T47D (cell line): Measurements from ENCODE around the gene PIAS3.
A peak's percentile ranks its signal among the peaks of the same experiment; 100 is the strongest.

Experiments
- DNase-seq, 2 experiments: peaks; one replicate each; pipeline versions ENCODE4 v3.0.0 to v3.0.0-alpha.2; 2011 to 2012; ENCODE audit warnings: low read depth in 1 of 2, low spot score in 1 of 2
- JUND ChIP-seq: IDR thresholded peaks from 2 replicates; pipeline ENCODE4 v1.6.1; 2012; ENCODE audit warnings: low read depth
- in situ Hi-C: cut with HindIII; loops from 2 replicates; pipeline ENCODE4 v1.10.0; 2016; ENCODE audit warnings: low sequenced_read_pairs, low pct_unique_long_range_greater_than_20kb

PIAS3 gene

DNA sequence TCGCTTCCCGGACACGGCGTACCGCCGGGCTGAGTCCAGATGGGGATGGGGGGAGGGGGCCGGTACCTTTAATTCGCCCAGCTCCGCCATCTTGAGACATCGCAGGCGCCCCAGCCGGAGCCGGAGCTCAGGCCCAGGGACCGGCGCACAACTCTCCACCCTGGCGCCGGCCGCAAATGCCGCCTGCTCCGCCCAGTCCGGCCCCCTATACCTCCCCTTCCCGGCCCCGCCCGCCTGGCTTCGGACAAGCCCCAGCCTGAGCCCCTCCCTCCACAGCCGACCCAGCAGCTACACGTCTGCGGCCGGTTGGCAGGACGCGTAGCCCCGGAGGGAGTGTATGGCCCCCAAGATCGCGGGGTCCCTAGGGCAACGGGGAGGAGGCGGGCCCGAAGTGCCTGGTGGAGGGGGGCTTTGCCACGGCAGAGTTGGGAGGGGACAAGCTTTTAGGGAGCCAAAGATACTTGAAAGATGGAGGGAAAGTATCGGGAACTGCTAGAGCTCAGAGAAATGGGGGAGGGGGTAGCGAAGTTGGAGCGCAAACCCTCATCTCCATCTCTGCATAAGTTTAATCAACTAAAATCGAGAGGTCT, at the start of gene PIAS3:
Gene PIAS3 (minus strand): TSS at position 181 of the 590 bp plus-strand sequence. CDS start 91 bp downstream, at position 90.
- TF ChIP-seq JUND = no peak
- in situ Hi-C loops = no loop called here
- peak; percentile 96 to 97 for DNase-seq

DNA sequence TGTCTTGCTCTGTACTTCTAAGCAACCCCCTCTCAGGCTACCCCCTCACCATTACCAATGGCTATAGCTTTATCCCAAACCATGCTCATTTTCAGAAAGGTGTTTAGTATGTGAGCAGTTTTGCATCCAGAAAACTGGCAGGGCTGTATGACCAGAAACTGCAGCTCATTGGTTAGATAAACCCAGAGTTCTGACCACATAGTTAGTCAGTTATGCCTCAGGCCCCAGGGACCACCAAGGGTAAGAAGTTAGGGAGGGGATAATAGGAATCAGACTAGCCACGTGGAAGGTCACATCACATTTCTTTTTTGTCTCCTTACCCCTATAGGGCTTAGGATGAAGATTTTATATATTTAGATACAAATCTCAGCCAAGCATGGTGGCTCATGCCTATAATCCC, 49.8 kb upstream of the PIAS3 start:
- TF ChIP-seq JUND = no peak
- no peak for DNase-seq
- in situ Hi-C loops = no loop called here

DNA sequence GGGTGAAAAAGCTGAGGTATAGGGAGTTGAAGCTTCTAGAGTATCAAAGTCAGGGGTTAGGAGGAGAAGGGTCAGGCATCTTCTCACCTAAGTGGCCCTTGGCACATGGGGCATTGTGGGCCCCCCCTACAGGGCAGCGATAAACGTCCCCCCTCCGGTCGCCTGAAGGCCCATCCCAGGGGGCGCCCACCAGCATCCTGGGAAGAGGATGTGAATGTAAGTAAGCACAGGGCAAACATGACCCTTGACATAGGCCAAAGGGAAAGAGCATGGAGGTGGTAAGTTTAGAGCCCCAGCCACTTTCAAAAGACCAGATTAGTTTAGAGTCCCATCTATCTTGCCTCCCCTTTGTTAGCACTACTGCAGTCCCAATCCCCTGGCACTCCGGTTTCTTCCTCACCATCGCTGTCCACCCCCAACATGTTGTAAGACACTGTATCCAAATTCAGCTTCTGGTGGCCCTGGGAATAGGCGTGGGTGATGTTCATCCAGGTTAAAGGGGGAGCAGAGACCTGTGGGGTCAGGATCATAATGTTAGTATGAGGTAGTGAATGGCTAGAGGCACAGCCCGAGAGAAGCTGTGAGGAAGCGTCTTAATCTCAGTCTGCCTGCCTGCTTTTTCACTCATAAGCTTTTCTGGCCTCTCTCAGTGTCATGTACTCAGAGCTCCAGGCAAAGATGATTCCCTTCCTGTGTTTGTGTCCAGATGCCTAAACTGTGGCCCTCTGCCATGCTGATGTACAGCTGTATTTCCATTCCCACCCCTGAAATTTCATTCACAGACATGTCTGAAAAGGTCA, 48.3 kb upstream of the PIAS3 start:
- in situ Hi-C loops = no loop called here
- TF ChIP-seq JUND = no peak
- DNase-seq = no peak

DNA sequence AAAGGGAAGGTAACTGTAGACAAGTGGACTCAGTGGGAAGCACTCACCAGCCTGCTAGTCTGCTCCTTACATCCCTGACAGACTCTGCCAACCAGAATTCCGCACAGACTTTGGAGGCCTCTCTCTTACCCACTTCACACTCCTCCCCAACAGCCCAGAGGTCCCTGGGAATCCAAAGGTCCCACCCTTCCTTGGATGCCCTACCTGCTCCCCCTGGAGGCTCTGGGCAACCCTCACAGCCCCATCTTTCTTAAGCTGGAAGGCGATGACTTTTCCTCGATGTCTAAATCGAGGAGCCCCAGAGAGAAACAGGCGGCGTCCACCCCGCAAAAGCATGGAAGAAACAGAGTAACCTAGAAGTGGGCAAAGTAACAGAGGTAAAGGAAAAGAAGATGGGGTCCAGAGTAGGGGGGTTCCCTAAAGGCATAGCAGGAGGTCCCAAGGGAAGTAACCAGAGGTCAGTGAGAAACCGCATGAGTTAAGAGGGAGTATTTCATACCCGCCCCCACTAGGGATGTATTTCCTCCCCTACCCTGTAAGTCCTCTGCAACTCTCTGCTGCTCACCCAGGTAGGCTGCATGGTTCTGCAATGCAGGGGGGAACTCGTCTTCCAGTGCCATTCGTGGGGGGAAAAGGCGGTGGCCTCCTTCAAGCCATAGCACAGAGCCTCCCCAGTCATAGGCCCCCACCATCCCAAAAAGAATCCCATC, 42.6 kb upstream of the PIAS3 start:
- no peak for TF ChIP-seq JUND
- in situ Hi-C loops = no loop called here
- no peak for DNase-seq

DNA sequence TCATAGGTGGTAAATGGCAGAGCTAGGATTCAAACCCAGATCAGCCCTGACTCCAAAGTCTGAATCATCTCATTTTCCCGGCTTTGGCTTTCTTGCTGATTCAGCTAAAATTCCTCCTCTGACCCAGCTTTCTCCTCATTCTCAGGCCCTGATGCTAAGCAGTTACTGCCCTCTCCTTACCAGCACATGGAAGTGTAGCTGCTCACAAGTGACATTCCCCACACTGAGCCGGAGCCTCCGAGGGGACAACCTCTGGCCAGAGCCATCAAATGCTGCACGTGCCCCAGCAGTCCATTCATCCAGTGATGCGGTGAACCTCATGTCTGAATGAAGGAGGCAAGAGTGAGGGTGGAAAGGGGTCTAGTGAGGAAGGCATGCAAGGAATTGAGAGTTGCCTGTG, 39.9 kb upstream of the PIAS3 start:
- in situ Hi-C loops = no loop called here
- TF ChIP-seq JUND = no peak
- DNase-seq = no peak

DNA sequence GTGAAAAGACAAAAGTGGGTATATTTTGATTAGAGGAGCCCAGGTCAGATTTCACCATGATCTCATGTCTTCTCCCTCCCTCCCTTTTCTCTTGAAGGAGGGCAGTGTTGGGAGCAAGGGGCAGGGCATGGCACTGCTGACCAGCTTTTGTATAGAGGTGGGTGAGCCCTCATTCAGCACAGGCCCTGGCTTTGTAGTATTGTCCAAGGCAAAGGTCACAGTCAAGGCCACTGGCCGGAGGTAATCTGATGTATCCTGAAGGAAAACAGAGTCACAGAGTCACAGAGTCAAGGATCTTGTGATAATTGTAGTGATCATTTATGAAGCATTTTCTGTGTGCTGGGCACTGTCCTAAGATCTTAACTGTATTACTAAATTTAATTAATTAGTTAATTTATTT, 39.1 kb upstream of the PIAS3 start:
- TF ChIP-seq JUND = no peak
- in situ Hi-C loops = no loop called here
- no peak for DNase-seq

DNA sequence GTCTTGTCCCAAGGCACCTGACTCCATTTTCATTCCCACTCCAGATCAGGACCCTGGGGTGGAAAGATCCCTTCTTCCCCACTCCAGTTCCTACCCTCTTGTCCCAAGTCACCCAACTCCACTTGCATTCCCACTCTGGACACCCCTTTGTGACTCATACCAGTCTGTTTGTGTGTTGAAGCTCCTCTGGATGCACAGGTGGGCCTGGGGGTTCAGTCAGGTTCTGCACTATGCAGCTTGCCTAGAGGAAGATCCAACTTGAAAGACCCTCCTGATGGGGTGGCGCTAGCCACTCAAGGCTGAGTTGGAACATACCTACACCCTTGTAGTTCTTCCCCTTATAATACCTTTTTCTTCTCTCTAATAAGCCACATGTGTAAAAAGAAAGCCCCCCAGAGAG, 36.6 kb upstream of the PIAS3 start:
- in situ Hi-C loops = no loop called here
- no peak for TF ChIP-seq JUND
- DNase-seq = no peak

DNA sequence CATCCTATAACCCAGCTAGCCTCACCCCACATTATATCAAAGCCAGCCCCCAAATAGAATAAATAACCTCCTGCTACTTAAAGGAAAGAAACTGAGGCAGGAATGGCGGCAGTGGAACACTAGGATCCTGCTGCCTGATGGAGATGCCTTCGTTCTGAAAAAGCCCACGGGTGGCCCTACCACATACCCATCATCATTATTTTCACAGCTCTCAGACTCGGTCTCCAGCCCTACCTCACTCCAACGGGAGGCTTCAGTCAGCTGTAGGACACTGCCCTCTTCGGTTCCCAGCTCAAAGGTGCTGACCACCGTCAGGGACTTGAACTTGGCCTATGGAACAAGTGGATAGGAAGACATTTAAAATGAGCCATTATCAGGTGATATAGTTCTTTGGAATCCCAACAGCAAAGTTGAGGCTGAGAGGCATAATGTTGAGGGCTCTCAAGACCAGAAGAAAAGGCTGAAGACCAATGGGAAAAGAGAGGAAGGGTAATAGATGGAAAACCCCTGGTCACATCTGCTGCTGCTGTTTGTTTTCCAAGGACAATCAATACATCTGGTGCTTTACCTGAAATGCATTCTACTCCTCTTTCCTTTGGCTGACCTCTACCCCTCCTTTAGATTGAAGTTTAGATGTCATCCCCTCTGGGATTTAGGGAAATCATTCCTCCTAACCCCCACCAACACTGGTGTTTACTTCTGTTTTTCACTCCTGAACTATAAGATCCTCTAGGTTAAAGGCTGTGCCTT, 34.6 kb upstream of the PIAS3 start:
- in situ Hi-C loops = no loop called here
- TF ChIP-seq JUND = no peak
- DNase-seq = no peak

DNA sequence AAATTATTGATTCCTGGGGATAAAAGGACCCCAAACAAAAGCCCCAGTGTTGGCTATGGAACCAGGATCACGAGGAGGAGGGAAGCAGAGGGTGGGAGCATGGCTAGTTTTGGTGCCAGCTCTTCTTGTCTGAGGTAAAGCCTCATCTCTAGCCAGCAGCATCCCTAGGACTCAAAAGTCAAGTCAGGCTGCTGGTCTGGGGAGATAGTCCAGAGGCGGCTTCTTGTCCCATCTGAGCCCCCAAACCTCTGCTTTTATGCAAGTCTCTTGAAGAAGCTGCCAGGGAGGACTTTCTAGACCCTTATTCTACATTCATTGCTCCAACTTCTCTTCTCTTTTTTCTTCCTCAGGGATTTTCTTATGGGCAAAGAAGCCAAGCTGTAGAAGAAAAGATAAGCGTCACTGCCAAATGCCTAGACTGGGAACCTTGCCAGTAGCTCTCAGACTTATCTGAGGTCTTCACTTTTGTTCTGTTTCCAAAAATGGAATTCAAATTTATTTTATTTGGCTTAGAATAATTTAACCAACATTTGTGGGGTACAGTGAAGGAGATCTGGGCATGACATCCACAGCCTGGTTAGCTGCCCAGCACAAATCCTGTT, 33.7 kb upstream of the PIAS3 start:
- in situ Hi-C loops = no loop called here
- no peak for TF ChIP-seq JUND
- DNase-seq = no peak

DNA sequence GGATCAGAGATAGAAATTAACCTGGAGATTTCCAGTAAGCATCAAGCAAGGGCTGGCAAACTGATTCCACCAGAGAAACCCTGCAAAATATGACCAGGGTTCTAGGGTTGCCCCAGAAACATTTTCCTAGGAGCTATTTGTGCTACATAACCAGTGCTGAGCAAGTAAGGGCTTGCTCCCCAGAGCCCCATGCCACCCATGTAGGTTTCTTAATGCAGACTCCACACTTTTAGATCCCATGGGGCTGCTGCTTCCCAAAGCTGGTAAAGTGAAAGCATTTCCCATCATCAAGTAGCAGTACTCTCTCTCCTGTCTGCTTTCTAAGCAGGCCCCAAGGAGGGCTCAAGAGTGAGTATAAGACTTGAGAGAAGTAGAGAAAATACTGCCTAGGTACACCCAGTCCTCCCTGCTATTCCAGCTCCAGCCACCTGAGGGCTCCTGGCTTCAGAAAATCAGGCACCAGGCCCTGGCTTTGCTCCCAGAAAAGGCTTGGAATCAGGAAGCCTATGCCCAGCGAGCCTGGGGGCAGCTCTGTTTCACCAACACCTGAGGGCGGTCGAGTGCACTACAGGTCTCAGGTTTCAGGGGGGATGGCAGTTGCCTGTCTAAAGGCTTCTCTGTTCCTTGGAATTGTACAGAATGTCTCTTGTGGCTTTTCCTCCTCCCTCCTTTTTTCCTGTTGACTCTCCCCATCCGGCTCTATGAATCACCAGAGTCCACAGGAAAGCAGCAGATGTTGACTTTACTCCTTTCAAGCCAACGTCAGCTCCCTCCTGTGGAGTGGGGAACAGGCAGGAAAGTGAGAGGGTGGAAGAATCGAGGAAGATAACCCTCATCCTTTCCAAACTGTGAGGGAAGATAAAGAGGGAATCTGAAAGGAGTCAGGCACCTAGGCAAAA, 33.0 kb upstream of the PIAS3 start:
- in situ Hi-C loops = no loop called here
- DNase-seq = peak; percentile 88 to 100
- peak; percentile 75; the same call in 1 of the 2 replicates for TF ChIP-seq JUND

DNA sequence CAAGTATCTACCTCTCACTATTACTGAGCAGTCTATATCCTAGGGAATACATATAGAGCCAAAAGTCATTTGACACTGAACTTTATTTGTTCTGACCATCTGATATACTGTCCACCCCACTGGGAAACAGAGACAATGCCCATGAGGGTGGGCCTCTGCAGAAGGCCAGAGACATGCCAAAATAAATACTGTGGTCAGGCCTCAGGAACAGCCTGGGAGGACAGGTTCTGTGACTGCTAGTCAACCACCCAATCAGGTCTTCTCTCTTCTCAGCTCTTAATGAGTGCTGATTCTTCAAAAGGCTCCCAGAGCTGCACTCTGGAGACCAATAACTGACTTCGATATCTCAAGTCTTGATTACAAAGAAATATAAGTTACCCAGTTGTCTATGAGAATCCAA, 32.3 kb upstream of the PIAS3 start:
- TF ChIP-seq JUND = no peak; the same call in 1 of the 2 replicates
- DNase-seq = peak; percentile 72 to 99

More for the DNA sequence above, 32.3 kb upstream of the PIAS3 start:
- in situ Hi-C loops = no loop called here
